Measurements from ENCODE around the gene RNF150.

GRCh38 chr4:140901736-140902336 is 231.4 kb downstream of the RNF150 start:
- TF ChIP-seq CTCF (IDR thresholded peaks at IDR 0.05 in 4 of 5, conservative IDR thresholded peaks at IDR 0.05 in 1 of 5): no peak
- no peak for TF ChIP-seq POLR2A (IDR thresholded peaks at IDR 0.05)
